Stimulated activated CD8-positive, alpha-beta memory T cell treated with anti-CD3 and anti-CD28 coated beads, Interleukin-4, amount 100 ng/mL, for 48 hours (primary cell): Measurements from ENCODE around the gene AUTS2.

Experiments
- DNase-seq: peaks from one replicate; pipeline ENCODE4 v3.0.0-alpha.2; 2020

Gene AUTS2

GRCh38 chr7:70416347-70416985 is 818.2 kb downstream of the AUTS2 start:
- no peak for DNase-seq

GRCh38 chr7:70416986-70417655 is 818.8 kb downstream of the AUTS2 start:
- DNase-seq, result no peak

GRCh38 chr7:70419526-70420380 is 821.5 kb downstream of the AUTS2 start:
- DNase-seq, result no peak

GRCh38 chr7:70420381-70420662 is 822.0 kb downstream of the AUTS2 start:
- DNase-seq, result no peak

- DNase-seq, result no peak
Observed at GRCh38 chr7:70421319-70421718, 823.0 kb downstream of the AUTS2 start.

- no peak for DNase-seq
Observed at GRCh38 chr7:70426249-70426880, 828.1 kb downstream of the AUTS2 start.

GRCh38 chr7:70432567-70433001 is 834.3 kb downstream of the AUTS2 start:
- DNase-seq, result no peak

- no peak for DNase-seq
Observed at GRCh38 chr7:70434376-70434775, 836.1 kb downstream of the AUTS2 start.

GRCh38 chr7:70434821-70435220 is 836.5 kb downstream of the AUTS2 start:
- no peak for DNase-seq

- no peak for DNase-seq
Observed at GRCh38 chr7:70435634-70436033, 837.4 kb downstream of the AUTS2 start.

- DNase-seq, result no peak
Observed at GRCh38 chr7:70436790-70437350, 838.6 kb downstream of the AUTS2 start.

GRCh38 chr7:70439651-70440050 is 841.4 kb downstream of the AUTS2 start:
- no peak for DNase-seq

GRCh38 chr7:70446448-70447143 is 848.3 kb downstream of the AUTS2 start:
- DNase-seq, result no peak

GRCh38 chr7:70448312-70448906 is 850.1 kb downstream of the AUTS2 start:
- no peak for DNase-seq

GRCh38 chr7:70450731-70451130 is 852.5 kb downstream of the AUTS2 start:
- DNase-seq, result no peak

GRCh38 chr7:70455925-70456324 is 857.6 kb downstream of the AUTS2 start:
- no peak for DNase-seq

GRCh38 chr7:70456719-70457118 is 858.4 kb downstream of the AUTS2 start:
- DNase-seq, result no peak

- no peak for DNase-seq
Observed at GRCh38 chr7:70457482-70457881, 859.2 kb downstream of the AUTS2 start.

- no peak for DNase-seq
Observed at GRCh38 chr7:70457883-70458680, 859.8 kb downstream of the AUTS2 start.

- no peak for DNase-seq
Observed at GRCh38 chr7:70458745-70459144, 860.5 kb downstream of the AUTS2 start.

- no peak for DNase-seq
Observed at GRCh38 chr7:70459546-70459945, 861.3 kb downstream of the AUTS2 start.
